ENCODE measurements around the gene PWWP2A. TPM values are rescaled to one million over a fixed set of nuclear protein-coding genes. Genes with fewer than 3 reads are reported as not detected.
"Not testable (repeated sequence)": the region's sequence is repeated elsewhere in the genome, so short reads cannot be mapped to it uniquely, and the experiment has no call there.

Gene PWWP2A
- polyA plus RNA-seq, 3 donors, result 30.2 to 34.1 (median 31.5) TPM

- no peak for DNase-seq (ENCODE audit: extremely low read depth in 1 of 11, low read depth in 9 of 11, low spot score in 4 of 11)
Measured at GRCh38 chr5:160087199-160087598, 32.1 kb downstream of the PWWP2A start.

DNA sequence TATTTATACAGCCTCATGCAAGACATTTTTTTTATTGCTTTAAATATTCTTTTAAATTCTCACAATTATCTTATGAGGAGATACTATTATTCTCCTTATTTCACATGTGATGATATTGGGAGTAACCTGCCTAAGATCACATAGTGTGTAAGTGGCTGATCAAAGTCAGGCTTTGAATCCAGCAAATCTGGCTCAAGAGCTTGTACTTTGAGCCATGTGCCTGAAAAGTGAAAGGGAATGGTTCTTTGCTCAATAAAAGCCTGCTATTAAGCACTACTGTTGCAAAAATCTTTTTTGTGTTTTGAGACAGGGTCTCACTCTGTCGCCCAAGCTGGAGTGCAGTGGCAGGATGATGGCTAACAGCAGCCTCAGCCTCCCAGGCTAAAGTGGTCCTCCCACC lies 35.1 kb downstream of the PWWP2A start:
- no peak for DNase-seq (ENCODE audit: extremely low read depth in 1 of 11, low read depth in 9 of 11, low spot score in 4 of 11)

GRCh38 chr5:160083501-160083900 lies 35.7 kb downstream of the PWWP2A start:
- DNase-seq (ENCODE audit: extremely low read depth in 1 of 11, low read depth in 9 of 11, low spot score in 4 of 11), result no peak

DNA sequence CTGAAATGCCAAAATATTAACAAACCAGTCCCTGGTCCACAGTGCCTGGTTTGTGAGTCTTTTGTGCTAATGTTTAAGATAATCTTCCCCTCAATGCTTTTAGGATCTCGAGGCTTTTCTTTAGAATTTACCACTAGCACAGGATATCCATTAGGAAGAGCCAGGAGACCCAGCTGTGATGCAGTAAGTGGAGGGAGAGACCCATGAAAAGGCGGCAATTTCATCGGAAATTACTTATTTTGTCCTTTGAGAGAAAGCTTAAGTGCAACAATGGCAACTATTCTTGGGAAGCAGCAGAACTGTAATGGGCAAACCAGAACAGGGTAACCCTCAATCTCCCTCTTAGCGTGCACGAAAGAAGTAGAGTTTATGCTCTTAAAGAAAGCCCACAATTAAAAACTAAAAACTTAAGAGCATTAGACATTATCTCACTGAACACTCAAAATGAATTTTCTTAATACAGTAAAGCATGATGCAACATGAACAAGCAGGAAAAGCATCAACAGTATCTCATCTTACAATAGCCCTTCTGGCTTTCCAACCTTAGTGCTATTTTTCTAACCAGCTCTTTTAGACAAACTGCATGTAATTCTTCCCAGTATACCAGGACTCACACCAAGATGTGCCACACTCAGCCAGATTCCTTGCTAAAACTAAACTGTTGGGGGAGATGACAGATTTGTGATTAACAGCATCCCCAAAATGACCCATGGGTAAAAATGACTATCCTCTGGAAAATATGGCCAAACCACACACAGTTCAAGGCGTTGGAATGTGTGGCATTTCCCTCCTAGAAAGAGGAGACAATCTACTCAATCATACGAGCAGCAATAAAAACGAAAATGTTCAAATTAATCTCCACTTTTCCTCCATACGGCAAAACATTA lies 36.4 kb downstream of the PWWP2A start:
- peak in 9 of 11 donors; percentile 12 to 51 (median 34) for DNase-seq (ENCODE audit: extremely low read depth in 1 of 11, low read depth in 9 of 11, low spot score in 4 of 11)

DNA sequence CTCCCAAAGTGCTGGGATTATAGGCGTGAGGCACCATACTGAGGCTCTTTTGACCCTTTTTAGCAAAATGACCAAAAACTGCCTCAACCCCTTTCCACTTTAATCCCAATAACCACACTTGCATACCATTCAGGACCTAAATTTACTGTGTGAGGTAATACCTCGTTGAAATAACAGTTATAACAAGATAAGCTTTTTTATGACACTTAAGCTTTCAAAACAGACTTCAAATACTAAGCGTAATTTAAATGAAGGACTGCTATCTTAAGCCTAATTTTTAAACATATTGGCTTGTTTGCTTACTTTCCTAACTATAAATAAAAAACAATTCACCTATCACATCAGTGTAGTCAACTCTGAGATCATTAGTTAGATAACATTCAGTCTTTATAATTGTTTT lies 37.8 kb downstream of the PWWP2A start:
- DNase-seq (ENCODE audit: extremely low read depth in 1 of 11, low read depth in 9 of 11, low spot score in 4 of 11), result no peak

DNA sequence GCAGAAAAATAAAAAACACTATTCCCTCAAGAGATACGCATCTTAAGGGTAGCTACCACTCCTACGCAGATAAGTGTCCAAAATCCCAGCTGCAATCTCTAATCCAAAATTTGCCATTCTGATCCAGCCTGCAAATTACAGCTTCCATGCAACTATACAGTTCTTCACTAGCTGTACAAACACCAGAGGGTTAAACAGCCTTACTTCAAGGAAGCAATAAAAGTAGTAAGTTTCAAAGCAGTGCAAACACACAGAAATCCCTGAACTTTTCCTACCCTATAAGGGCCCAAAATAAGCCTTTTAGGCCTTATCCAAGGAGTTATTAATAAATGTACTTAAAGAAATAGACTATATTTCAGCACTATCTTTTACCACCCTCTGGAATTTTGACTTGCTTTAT lies 39.5 kb downstream of the PWWP2A start:
- no peak for DNase-seq (ENCODE audit: extremely low read depth in 1 of 11, low read depth in 9 of 11, low spot score in 4 of 11)

DNA sequence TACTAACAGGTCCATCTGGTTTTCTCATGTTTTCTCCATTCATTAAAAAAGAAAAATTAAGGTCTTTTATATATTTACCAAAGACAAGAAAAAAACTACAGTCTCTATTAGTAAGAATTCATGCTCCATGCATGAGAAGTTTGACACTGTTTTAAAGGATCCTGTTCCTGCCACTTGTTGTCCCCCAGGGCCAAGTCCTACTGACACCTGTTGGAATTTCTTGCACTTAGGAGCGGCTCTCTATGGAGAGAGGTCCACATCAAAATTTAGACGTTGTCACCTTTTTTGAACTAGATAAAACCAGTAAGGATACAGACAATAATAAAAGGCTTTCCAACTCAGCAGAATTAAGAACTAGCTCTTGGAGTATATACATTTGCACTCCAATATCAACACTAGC lies 42.3 kb downstream of the PWWP2A start:
- no peak for DNase-seq (ENCODE audit: extremely low read depth in 1 of 11, low read depth in 9 of 11, low spot score in 4 of 11)

GRCh38 chr5:160075073-160075472 lies 44.2 kb downstream of the PWWP2A start:
- no peak for DNase-seq (ENCODE audit: extremely low read depth in 1 of 11, low read depth in 9 of 11, low spot score in 4 of 11)

- DNase-seq (ENCODE audit: extremely low read depth in 1 of 11, low read depth in 9 of 11, low spot score in 4 of 11), result no peak
Measured at GRCh38 chr5:160071916-160072315, 47.3 kb downstream of the PWWP2A start.

DNA sequence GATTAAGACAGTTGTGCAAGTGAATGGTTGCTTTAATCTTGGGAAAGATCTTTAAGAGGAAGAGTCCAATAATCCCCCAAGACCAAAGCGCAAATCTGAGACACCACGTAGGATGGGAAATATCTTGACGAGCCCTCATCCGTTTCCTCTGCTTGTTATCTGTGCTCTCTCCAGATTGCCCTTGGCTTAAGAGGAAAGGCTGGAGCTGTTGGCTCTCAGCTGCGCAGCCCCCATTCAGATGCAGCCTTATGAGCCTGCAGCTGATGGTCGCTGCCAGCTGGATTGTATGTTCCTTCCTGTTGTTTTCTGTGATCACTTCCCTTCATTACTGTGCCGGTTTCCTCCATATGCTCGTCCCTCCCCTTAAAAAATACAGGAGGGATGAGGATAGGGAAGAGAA lies 47.7 kb downstream of the PWWP2A start:
- DNase-seq (ENCODE audit: extremely low read depth in 1 of 11, low read depth in 9 of 11, low spot score in 4 of 11), result peak in 3 of 11 donors; percentile 13 to 21 (median 18)

DNA sequence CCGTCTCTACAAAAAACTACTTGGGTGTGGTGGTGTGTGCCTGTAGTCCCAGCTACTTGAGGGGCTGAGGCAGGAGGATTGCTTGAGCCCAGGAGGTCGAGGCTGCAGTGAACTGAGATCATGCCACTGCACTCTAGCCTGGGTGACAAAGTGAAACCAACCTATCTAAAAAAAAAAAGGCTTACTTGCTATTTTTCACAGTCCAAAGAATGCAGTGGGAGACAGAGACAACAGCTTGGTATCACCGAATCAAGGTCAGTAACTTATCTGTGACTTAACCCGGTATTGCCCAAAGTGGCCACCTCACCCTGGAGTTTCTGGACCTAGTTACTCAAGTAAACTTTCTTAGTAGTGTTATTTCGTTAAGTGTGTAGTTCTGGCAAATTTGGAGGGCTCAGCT lies 50.1 kb downstream of the PWWP2A start:
- DNase-seq (ENCODE audit: extremely low read depth in 1 of 11, low read depth in 9 of 11, low spot score in 4 of 11), result not testable (repeated sequence)

DNA sequence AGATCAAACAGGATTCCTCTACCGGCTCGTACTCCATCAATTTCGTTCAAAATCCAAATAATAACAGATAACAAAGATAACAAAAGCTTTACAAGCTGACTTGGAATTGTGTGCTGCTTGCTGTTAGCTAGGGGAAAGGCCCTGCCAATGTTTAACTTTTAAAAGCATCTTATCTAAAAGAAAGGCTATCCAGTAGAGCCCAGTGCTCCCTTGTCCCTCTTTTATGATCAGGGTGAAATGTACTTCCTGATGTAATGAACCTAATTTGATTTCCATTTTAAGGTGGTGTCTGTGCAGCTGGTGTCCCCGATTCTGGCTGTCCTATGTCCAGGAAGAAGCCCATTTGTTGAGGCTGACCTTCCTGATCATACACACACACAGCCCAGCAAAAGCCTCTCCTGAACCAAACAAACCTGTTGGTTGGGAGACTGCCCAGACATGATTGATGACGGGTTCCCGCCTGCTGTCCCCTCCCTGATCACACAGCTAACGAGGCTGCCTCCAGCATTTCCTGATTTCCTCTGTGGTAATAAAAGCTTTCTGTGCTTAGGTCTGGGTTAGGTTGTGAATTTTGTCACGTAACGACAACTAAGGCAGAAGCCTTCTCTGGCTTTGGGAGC lies 54.1 kb downstream of the PWWP2A start:
- DNase-seq (ENCODE audit: extremely low read depth in 1 of 11, low read depth in 9 of 11, low spot score in 4 of 11), result peak in 3 of 11 donors; percentile 20 to 25 (median 23)

DNA sequence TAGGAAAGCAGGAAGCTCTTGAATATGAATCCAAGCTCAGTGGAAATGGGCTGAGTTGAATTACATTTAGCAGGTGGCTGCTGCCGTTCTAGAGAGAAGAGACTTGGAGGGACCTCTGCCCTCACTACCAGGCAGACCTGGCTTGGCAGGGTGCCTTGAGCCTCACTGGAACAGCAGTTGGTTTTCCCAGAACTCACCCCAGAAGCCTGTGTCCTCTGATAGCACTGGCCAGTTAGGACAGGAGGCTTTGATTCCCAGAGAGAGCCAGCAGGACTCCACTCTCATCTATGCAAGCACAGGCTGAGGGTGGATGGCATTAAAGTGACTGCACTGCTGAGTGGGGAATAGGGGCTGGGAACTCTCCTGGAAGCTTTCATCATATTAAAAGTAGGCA lies 54.8 kb downstream of the PWWP2A start:
- DNase-seq (ENCODE audit: extremely low read depth in 1 of 11, low read depth in 9 of 11, low spot score in 4 of 11), result no peak

DNA sequence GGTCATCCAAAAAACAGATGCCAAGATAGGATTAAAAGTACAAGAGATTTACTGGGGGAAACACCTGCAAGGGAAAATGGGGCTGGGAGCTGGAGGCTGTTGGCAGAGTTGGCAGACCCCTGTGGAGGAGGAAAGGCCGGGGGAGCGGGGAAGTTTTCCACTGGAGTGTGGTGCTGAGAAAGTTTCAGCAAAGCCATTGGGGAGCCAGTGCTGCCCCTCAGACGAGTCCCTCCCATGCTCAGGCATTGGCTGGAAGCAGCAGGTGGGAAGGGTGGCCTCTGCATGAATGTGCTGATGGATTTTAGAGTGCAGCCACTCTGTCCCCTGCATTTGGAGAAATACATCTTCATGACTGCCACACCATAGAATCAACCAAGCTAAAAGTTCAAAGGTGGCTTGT lies 57.5 kb downstream of the PWWP2A start:
- DNase-seq (ENCODE audit: extremely low read depth in 1 of 11, low read depth in 9 of 11, low spot score in 4 of 11), result no peak

DNA sequence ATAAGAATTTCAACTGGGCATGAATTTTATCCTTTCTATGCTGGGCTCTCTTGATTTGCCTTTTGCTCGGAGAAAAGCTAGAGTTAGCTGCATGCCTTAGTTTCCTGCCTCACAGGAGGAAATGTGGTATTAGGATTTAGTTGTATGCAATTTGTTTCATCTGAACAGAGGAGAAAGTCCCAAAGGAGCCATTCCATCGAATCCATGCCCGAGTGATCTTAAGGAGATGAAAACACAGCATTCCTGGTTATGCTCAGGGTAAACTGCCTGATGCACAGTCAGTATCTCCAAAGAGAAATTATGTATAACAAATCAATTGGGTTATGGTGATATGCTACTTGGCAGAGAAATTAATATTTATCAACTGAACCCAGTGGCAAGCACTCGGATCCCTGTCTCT lies 59.2 kb downstream of the PWWP2A start:
- no peak for DNase-seq (ENCODE audit: extremely low read depth in 1 of 11, low read depth in 9 of 11, low spot score in 4 of 11)

DNA sequence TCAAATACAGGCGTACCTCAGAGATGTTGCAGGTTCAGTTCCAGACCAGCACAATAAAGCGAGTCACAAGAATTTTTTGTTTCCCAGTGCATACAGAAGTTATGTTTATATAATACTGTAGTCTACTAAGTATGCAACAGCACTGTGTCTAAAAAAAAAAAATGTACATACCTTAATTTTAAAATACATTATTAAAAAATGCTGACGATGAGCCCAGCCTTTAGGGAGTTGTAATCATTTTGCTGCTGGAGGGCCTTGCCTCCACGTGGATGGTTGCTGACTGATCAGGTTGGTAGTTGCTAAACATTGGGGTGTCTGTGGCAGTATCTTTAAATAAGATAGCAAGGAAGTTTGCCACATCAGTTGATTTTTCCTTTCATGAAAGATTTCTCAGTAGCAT lies 62.0 kb downstream of the PWWP2A start:
- DNase-seq (ENCODE audit: extremely low read depth in 1 of 11, low read depth in 9 of 11, low spot score in 4 of 11), result no peak

GRCh38 chr5:160054831-160055230 lies 64.4 kb downstream of the PWWP2A start:
- no peak for DNase-seq (ENCODE audit: extremely low read depth in 1 of 11, low read depth in 9 of 11, low spot score in 4 of 11)

- no peak for DNase-seq (ENCODE audit: extremely low read depth in 1 of 11, low read depth in 9 of 11, low spot score in 4 of 11)
Measured at GRCh38 chr5:160054047-160054446, 65.2 kb downstream of the PWWP2A start.

GRCh38 chr5:160049099-160049498 lies 70.2 kb downstream of the PWWP2A start:
- DNase-seq (ENCODE audit: extremely low read depth in 1 of 11, low read depth in 9 of 11, low spot score in 4 of 11), result no peak

DNA sequence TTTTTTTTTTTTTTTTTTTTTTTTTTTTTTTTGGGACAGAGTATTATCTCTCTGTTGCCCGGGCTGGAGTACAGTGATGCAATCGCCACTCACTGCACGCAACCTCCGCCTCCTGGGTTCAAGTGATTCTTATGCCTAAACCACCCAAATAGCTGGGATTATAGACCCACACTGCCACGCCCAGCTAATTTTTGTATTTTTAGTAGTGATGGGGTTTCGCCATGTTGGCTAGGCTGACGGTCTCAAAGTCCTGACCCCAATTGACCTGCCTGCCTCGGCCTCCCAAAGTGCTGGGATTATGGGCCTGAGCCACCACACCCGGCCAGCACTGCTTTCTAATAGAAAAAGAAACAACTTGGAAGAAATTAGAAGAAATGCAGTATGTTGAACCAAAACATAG lies 71.1 kb downstream of the PWWP2A start:
- DNase-seq (ENCODE audit: extremely low read depth in 1 of 11, low read depth in 9 of 11, low spot score in 4 of 11), result no peak

DNA sequence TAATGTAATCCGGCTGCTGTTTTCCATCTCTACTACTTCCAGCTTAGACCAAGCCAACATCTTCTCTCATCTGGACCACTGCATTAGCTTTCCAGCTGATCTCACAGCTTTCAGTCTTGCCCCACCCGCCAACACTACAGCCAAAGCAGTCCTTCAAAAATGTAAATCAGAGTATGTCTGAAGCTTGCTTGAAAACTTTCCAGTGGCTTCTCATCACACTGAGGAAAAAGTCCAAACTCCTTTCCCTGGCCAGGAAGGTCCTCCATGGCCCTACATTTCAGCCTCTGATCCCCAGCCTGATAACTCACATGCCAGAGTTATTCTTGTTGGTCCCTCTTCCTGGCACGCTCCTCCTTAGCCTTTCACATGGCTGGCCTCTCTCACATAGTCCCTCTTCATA lies 71.8 kb downstream of the PWWP2A start:
- no peak for DNase-seq (ENCODE audit: extremely low read depth in 1 of 11, low read depth in 9 of 11, low spot score in 4 of 11)

Data from renal cortex interstitium (tissue), 11 donors.